ENCODE results near the gene PLOD3. TPM values are rescaled to one million over a fixed set of nuclear protein-coding genes. Genes with fewer than 3 reads are reported as not detected.

PLOD3 gene
- polyA plus RNA-seq, 4 donors: 37.3 to 50.9 (median 49.0) TPM

DNA sequence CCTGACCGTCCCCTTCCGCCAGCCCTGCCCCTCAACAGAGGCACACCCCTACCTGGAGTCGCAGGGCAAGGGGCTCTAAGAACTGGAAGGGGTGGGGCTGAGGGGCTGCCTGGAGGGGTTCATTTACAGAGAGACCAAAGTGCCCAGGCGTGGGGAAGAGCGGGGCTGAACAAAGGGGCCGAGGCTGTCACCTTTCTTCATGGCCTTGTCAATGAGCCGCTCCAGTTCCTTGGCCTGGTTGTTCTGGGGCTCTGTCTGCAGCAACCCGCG, 22.5 kb upstream of the PLOD3 start:
- DNase-seq (ENCODE audit: low read depth in 4 of 4, low spot score in 3 of 4): no peak

GRCh38 chr7:101239191-101239950, 22.0 kb upstream of the PLOD3 start:
- DNase-seq (ENCODE audit: low read depth in 4 of 4, low spot score in 3 of 4): no peak

DNA sequence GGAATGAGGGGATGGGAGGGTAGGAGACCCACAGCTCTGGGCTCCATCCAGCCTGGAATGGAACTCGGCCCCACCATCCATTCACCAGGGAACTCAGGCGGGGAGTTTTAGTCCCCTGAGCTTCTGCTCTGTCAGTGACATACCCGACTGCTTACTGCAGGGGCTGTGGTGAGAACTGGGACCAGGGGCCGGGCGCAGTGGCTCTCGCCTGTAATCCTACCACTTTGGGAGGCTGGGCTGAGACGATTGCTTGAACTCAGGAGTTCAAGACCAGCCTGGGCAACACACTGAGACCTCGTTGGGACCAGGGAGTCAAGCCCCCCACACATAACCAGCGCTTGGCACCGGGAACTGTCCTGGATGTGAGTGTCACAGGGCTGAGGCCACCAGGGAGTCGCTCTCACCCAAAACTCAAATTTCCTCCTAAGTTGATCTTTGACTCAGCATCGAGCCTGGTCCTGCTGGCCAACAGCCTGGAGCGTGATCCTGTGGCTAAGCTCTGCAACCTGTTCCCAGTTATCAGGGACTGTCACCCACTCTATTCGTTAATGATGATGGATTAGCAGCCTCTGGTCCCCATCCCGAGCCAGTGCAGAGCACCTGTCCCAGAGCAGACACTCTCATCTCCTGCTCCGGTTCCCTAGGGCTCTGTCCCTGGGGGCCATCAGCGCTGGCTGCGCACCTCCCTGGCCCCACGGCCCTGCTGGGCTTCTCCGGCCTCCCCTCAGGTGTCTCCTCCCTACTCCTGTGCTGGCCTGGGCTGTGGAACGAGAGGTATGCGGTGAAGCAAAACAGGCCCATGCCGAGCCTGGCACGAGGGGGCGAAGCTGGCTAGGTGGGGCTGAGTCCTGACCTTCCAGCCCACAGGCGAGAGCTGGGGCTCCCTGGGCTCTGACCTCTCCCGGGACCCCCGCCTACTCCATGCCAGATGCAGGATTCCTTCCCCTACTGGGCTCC, 21.1 kb upstream of the PLOD3 start:
- no peak for DNase-seq (ENCODE audit: low read depth in 4 of 4, low spot score in 3 of 4)

- no peak for DNase-seq (ENCODE audit: low read depth in 4 of 4, low spot score in 3 of 4)
Observed at GRCh38 chr7:101237206-101238067, 20.1 kb upstream of the PLOD3 start, which contains the start of gene CLDN15. CLDN15 (minus strand) TSS chr7:101237802; CDS start chr7:101237581, 221 bp downstream.

GRCh38 chr7:101236292-101236835, 19.0 kb upstream of the PLOD3 start:
- no peak for DNase-seq (ENCODE audit: low read depth in 4 of 4, low spot score in 3 of 4)

DNA sequence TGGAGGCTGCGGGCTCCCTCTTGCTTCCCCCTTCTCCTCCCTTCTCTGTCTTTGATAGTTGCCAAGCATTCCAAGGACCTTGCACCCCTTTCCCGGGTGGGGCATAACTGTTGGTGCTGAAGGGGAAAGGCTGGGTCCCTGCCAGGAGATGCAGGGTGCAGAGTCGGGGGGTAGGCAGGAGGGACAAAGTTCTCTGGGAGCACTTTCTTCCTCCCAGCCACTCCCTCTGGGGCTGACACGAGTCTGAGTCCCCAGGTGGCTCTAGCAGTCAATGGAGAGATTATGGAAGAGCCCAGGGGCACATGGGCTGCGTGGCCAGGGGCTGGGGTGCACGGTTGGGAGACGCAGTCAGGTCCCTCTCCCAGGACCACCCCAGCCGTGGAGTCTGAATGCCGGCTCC, 18.1 kb upstream of the PLOD3 start:
- no peak for DNase-seq (ENCODE audit: low read depth in 4 of 4, low spot score in 3 of 4)

DNA sequence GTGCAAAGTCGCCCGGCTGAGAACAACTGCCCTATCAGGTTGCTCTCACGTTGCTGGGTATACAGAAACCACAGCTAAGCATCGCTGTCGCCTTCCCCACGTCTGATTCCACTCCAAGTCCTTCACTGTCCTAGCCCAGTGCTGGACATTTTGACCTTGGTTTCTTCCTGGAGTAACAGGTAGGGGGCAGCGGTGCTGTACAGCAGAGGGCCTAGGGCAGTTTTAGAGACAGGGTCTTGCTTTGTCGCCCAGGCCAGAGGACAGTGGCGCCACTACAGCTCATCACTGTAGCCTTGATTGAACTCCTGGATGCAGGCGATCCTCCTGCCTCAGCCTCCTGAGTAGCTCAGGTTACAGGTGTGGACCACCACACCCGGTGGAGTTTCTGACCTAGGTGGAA, 17.7 kb upstream of the PLOD3 start:
- no peak for DNase-seq (ENCODE audit: low read depth in 4 of 4, low spot score in 3 of 4)

- no peak for DNase-seq (ENCODE audit: low read depth in 4 of 4, low spot score in 3 of 4)
Observed at GRCh38 chr7:101234636-101235035, 17.3 kb upstream of the PLOD3 start.

GRCh38 chr7:101233907-101234547, 16.6 kb upstream of the PLOD3 start:
- DNase-seq (ENCODE audit: low read depth in 4 of 4, low spot score in 3 of 4): no peak

- DNase-seq (ENCODE audit: low read depth in 4 of 4, low spot score in 3 of 4): no peak
Observed at GRCh38 chr7:101232141-101232850, 14.9 kb upstream of the PLOD3 start.

- DNase-seq (ENCODE audit: low read depth in 4 of 4, low spot score in 3 of 4): no peak
Observed at GRCh38 chr7:101231644-101232043, 14.3 kb upstream of the PLOD3 start.

GRCh38 chr7:101226721-101227120, 9.3 kb upstream of the PLOD3 start:
- no peak for DNase-seq (ENCODE audit: low read depth in 4 of 4, low spot score in 3 of 4)

DNA sequence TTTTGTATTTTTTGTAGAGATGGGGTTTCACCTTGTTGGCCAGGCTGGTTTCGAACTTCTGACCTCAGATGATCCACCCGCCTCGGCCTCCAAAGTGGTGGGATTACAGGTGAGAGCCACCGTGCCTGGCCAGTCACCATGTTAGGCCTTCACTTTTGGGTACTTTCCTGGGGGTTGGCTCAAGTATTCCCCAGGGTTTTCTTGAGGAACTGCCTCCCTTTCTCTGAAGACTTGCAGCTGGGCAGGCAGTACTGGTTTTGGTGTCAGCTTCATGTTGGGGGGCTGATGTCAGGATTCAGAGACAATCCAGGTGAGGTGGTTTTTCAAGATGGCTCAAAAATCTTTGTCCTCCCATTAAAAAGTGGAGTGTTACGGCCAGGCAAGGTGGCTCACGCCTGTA, 8.3 kb upstream of the PLOD3 start:
- DNase-seq (ENCODE audit: low read depth in 4 of 4, low spot score in 3 of 4): no peak

- no peak for DNase-seq (ENCODE audit: low read depth in 4 of 4, low spot score in 3 of 4)
Observed at GRCh38 chr7:101223528-101223927, 6.1 kb upstream of the PLOD3 start.

DNA sequence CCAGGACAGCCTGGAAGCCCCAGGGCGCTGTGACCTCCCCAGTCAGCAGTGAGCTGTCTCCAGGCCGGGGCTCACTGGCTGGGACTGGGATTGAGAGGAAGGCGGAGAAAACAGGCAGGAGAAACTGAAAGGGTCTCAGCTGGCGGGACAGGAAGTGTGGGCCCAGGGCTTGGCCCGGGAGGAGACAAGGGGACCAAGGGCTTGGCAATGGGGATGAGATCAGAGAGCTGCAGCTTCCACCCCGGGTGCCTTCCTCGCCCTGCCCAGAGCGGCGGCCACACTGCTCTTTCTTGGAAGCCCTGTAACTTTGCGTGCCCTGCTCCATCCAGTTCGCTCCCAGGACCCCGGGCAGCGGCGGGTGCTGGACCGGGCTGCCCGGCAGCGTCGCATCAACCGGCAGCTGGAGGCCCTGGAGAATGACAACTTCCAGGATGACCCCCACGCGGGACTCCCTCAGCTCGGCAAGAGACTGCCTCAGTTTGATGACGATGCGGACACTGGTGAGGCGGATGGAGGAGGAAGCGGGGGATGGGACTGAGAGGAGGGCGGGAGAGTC, 5.0 kb upstream of the PLOD3 start:
- DNase-seq (ENCODE audit: low read depth in 4 of 4, low spot score in 3 of 4): no peak

DNA sequence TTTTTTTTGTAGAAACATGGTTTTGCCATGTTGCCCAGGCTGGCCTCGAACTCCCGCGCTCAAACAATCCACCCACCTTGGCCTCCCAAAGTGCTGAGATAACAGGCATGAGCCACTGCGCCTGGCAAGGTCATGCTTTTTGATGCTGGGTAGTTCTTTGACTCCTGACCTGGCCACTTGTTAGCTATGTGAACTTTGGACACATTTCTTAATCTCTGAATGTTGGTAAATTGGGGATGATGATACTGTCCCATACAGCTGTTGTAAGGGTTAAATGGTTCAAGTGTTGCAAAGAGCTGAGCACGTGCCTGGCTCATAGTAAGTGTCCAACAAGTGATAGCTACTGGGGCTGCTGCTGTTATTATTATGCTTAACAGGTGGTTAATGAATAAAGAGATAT, 2.9 kb upstream of the PLOD3 start:
- DNase-seq (ENCODE audit: low read depth in 4 of 4, low spot score in 3 of 4): no peak

- DNase-seq (ENCODE audit: low read depth in 4 of 4, low spot score in 3 of 4): no peak
Observed at GRCh38 chr7:101218236-101219125, 1.1 kb upstream of the PLOD3 start.

- no peak for DNase-seq (ENCODE audit: low read depth in 4 of 4, low spot score in 3 of 4)
Observed at GRCh38 chr7:101216860-101217387, 457 bp downstream of the PLOD3 start.
